Measurements from ENCODE around the gene GTF2H2.
"Not testable (repeated sequence)": the region's sequence is repeated elsewhere in the genome, so short reads cannot be mapped to it uniquely, and the experiment has no call there.

- TF ChIP-seq, protein P1, sequence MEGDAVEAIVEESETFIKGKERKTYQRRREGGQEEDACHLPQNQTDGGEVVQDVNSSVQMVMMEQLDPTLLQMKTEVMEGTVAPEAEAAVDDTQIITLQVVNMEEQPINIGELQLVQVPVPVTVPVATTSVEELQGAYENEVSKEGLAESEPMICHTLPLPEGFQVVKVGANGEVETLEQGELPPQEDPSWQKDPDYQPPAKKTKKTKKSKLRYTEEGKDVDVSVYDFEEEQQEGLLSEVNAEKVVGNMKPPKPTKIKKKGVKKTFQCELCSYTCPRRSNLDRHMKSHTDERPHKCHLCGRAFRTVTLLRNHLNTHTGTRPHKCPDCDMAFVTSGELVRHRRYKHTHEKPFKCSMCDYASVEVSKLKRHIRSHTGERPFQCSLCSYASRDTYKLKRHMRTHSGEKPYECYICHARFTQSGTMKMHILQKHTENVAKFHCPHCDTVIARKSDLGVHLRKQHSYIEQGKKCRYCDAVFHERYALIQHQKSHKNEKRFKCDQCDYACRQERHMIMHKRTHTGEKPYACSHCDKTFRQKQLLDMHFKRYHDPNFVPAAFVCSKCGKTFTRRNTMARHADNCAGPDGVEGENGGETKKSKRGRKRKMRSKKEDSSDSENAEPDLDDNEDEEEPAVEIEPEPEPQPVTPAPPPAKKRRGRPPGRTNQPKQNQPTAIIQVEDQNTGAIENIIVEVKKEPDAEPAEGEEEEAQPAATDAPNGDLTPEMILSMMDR (optimal IDR thresholded peaks at IDR 0.05 in 1 of 3, IDR thresholded peaks at IDR 0.05 in 1 of 3, conservative IDR thresholded peaks at IDR 0.05 in 1 of 3; ENCODE audit: extremely low read depth in 1 of 3, insufficient read depth in 2 of 3, low read length in 3 of 3): not testable (repeated sequence)
- TF ChIP-seq EZH2 (IDR thresholded peaks at IDR 0.05; ENCODE audit: low read length): not testable (repeated sequence)
Observed at GRCh38 chr5:71084280-71085063, 17.0 kb upstream of the GTF2H2 start.

Data from keratinocyte (primary cell).